Breast epithelium (tissue), 3 donors: ENCODE measurements around the gene FCSK.

Experiments used
- CTCF ChIP-seq, 3 donors: fragments of 450-650 bp; IDR thresholded peaks; one replicate each; pipeline ENCODE4 v1.5.1; 2016 to 2017; ENCODE audit warnings: antibody characterized with exemption in 3 of 3, mild to moderate bottlenecking in 3 of 3, moderate library complexity in 3 of 3
- POLR2A ChIP-seq: fragments of 450-650 bp; IDR thresholded peaks from one replicate; pipeline ENCODE4 v1.6.1; 2016; ENCODE audit warnings: antibody characterized with exemption, mild to moderate bottlenecking, moderate library complexity
- POLR2AphosphoS5 ChIP-seq, 3 donors: sonication (generic); formaldehyde crosslinking; IDR thresholded peaks; one replicate each; pipeline ENCODE4 v1.6.1; 2017; ENCODE audit warnings: antibody characterized with exemption in 3 of 3

GRCh38 chr16:70529051-70529777 lies 74.8 kb downstream of the FCSK start:
- peak in 2 of 3 donors; percentile 47 to 55 for TF ChIP-seq CTCF (IDR thresholded peaks at IDR 0.05)
- TF ChIP-seq POLR2A, result no peak
- no peak for TF ChIP-seq POLR2AphosphoS5 (IDR thresholded peaks at IDR 0.05)
